Measurements from ENCODE around the gene HS3ST4.

The HS3ST4 gene

GRCh38 chr16:25691519-25692091, at the start of gene HS3ST4:
TSS of gene HS3ST4 (plus strand) at chr16:25691959.
- no peak for DNase-seq

- DNase-seq = no peak
These were observed 48.1 kb upstream of the HS3ST4 start for GRCh38 chr16:25643633-25644032.

- DNase-seq = no peak
These were observed 35.1 kb upstream of the HS3ST4 start for GRCh38 chr16:25656639-25657038.

- DNase-seq = no peak
These were observed 14.9 kb upstream of the HS3ST4 start for GRCh38 chr16:25676820-25677219.

GRCh38 chr16:25679511-25679910, 12.2 kb upstream of the HS3ST4 start:
- no peak for DNase-seq

- DNase-seq = no peak
These were observed 2.5 kb upstream of the HS3ST4 start for GRCh38 chr16:25689137-25689836.

GRCh38 chr16:25690552-25691143, 1.1 kb upstream of the HS3ST4 start:
- DNase-seq = no peak

GRCh38 chr16:25692351-25692741, 587 bp downstream of the HS3ST4 start:
- no peak for DNase-seq

GRCh38 chr16:25692742-25693508, 1.2 kb downstream of the HS3ST4 start:
- no peak for DNase-seq

- DNase-seq = no peak
These were observed 1.9 kb downstream of the HS3ST4 start for GRCh38 chr16:25693631-25694030.

- DNase-seq = no peak
These were observed 7.3 kb downstream of the HS3ST4 start for GRCh38 chr16:25699069-25699468.

- no peak for DNase-seq
These were observed 8.8 kb downstream of the HS3ST4 start for GRCh38 chr16:25700547-25700946.

- no peak for DNase-seq
These were observed 15.8 kb downstream of the HS3ST4 start for GRCh38 chr16:25707553-25707952.

- no peak for DNase-seq
These were observed 16.3 kb downstream of the HS3ST4 start for GRCh38 chr16:25707982-25708583.

GRCh38 chr16:25709213-25709612, 17.5 kb downstream of the HS3ST4 start:
- no peak for DNase-seq

- no peak for DNase-seq
These were observed 22.2 kb downstream of the HS3ST4 start for GRCh38 chr16:25713785-25714570.

- no peak for DNase-seq
These were observed 24.4 kb downstream of the HS3ST4 start for GRCh38 chr16:25716186-25716585.

GRCh38 chr16:25721439-25721838, 29.7 kb downstream of the HS3ST4 start:
- no peak for DNase-seq

GRCh38 chr16:25726430-25727098, 34.8 kb downstream of the HS3ST4 start:
- no peak for DNase-seq

GRCh38 chr16:25729188-25729915, 37.6 kb downstream of the HS3ST4 start:
- DNase-seq = no peak

GRCh38 chr16:25730396-25730795, 38.6 kb downstream of the HS3ST4 start:
- no peak for DNase-seq

Data from activated CD8-positive, alpha-beta memory T cell treated with anti-CD3 and anti-CD28 coated beads, Interleukin-2, amount 50 U/mL, for 48 hours (primary cell).